MM.1S (cell line): ENCODE results near the gene COL18A1.

Experiments
- DNase-seq: peaks from one replicate; pipeline ENCODE4 v3.0.0-alpha.2; 2015
- H2AFZ ChIP-seq: fragments of 300-600 bp; sonication (generic); 2 replicates; pipeline ENCODE4 v1.6.0; 2016; ENCODE audit warnings: antibody characterized with exemption, low read length
- H3F3A ChIP-seq: fragments of 300-600 bp; sonication (generic); 2 replicates; pipeline ENCODE4 v1.6.1; 2016; ENCODE audit warnings: mild to moderate bottlenecking, antibody characterized with exemption, low read length, moderate library complexity, mixed read lengths; ENCODE audit not compliant: insufficient read depth
- H3K27ac ChIP-seq: fragments of 300-600 bp; sonication (generic); 2 replicates; pipeline ENCODE4 v1.5.1; 2016; ENCODE audit warnings: mild to moderate bottlenecking, low read length
- H3K27me3 ChIP-seq: fragments of 300-600 bp; sonication (generic); replicated peaks from 2 replicates; pipeline ENCODE4 v1.6.0; 2016; ENCODE audit warnings: low read length; ENCODE audit not compliant: insufficient read depth
- H3K36me3 ChIP-seq: fragments of 300-600 bp; sonication (generic); replicated peaks from 2 replicates; pipeline ENCODE4 v1.6.1; 2016; ENCODE audit warnings: mild to moderate bottlenecking, low read length, mixed read lengths; ENCODE audit not compliant: insufficient read depth
- H3K4me1 ChIP-seq: fragments of 300-600 bp; sonication (generic); 2 replicates; pipeline ENCODE4 v1.6.1; 2016; ENCODE audit warnings: low read length, mixed read lengths
- H3K4me2 ChIP-seq: fragments of 300-600 bp; sonication (generic); 2 replicates; pipeline ENCODE4 v1.6.0; 2016; ENCODE audit warnings: low read depth, low read length
- H3K4me3 ChIP-seq: fragments of 300-600 bp; sonication (generic); 2 replicates; pipeline ENCODE4 v1.5.1; 2016; ENCODE audit warnings: low read length, mixed read lengths
- H3K79me2 ChIP-seq: fragments of 300-600 bp; sonication (generic); 2 replicates; pipeline ENCODE4 v1.6.1; 2016; ENCODE audit warnings: mixed run types, low read length, mixed read lengths
- H3K9ac ChIP-seq: fragments of 300-600 bp; sonication (generic); 2 replicates; pipeline ENCODE4 v1.6.1; 2016; ENCODE audit warnings: low read length, mixed read lengths
- H3K9me2 ChIP-seq: fragments of 300-600 bp; sonication (generic); replicated peaks from 2 replicates; pipeline ENCODE4 v1.6.1; 2016; ENCODE audit warnings: mild to moderate bottlenecking, low read length, mixed read lengths; ENCODE audit not compliant: insufficient read depth
- H3K9me3 ChIP-seq: fragments of 300-600 bp; sonication (generic); replicated peaks from 2 replicates; pipeline ENCODE4 v1.6.1; 2016; ENCODE audit warnings: mild to moderate bottlenecking, low read length, mixed read lengths; ENCODE audit not compliant: insufficient read depth
- H4K20me1 ChIP-seq: fragments of 300-600 bp; sonication (generic); 2 replicates; pipeline ENCODE4 v1.6.1; 2016; ENCODE audit warnings: mild to moderate bottlenecking, low read length, moderate library complexity, mixed read lengths; ENCODE audit not compliant: insufficient read depth
- CTCF ChIP-seq: fragments of 300-600 bp; sonication (generic); IDR thresholded peaks from 2 replicates; pipeline ENCODE4 v1.5.1; 2016; ENCODE audit warnings: antibody characterized with exemption, low read length, mixed read lengths
- EZH2 ChIP-seq: fragments of 300-600 bp; sonication (generic); optimal IDR thresholded peaks from 2 replicates; pipeline ENCODE3; 2017; ENCODE audit warnings: low read depth, mild to moderate bottlenecking, antibody characterized with exemption, low read length, mixed read lengths
- EZH2phosphoT487 ChIP-seq: fragments of 300-600 bp; sonication (generic); IDR thresholded peaks from 2 replicates; pipeline ENCODE4 v1.6.1; 2018; ENCODE audit warnings: antibody characterized with exemption, low read length

Gene COL18A1

GRCh38 chr21:45456584-45457160 lies 51.7 kb downstream of the COL18A1 start:
- Histone ChIP-seq H3K27me3 (peaks cover 94% of the 10 kb centered on the region), H3K9ac (no peak overlapping the region), H3K9me2 (no peaks in the 10 kb centered on the region), H3F3A (no peaks in the 10 kb centered on the region), H3K9me3 (no peaks in the 10 kb centered on the region), H2AFZ (no peak overlapping the region), H3K27ac (no peak overlapping the region), H3K4me1 (no peaks in the 10 kb centered on the region), H3K4me3 (no peak overlapping the region), H3K79me2 (no peaks in the 10 kb centered on the region), H3K4me2 (no peak overlapping the region), H4K20me1 (no peaks in the 10 kb centered on the region), H3K36me3 (no peaks in the 10 kb centered on the region)
- DNase-seq, result no peak
- TF ChIP-seq EZH2phosphoT487 (no peak), EZH2 (no peak), CTCF (no peak)

- H3K4me3 ChIP-seq, result no peak overlapping the region
Measured at GRCh38 chr21:45457161-45457831, 52.3 kb downstream of the COL18A1 start.

GRCh38 chr21:45457832-45458172 lies 52.8 kb downstream of the COL18A1 start:
- H3K27ac ChIP-seq, result no peak overlapping the region
- H3K9ac ChIP-seq, result no peak overlapping the region
- no peaks in the 10 kb centered on the region for H3F3A ChIP-seq
- H3K9me3 ChIP-seq, result no peaks in the 10 kb centered on the region
- no peak for TF ChIP-seq CTCF
- no peak for TF ChIP-seq EZH2phosphoT487
- TF ChIP-seq EZH2, result no peak
- no peaks in the 10 kb centered on the region for H3K79me2 ChIP-seq
- H3K4me3 ChIP-seq, result no peak overlapping the region
- no peak for DNase-seq
- H4K20me1 ChIP-seq, result no peaks in the 10 kb centered on the region
- no peaks in the 10 kb centered on the region for H3K36me3 ChIP-seq
- H3K4me2 ChIP-seq, result no peak overlapping the region
- no peaks in the 10 kb centered on the region for H3K9me2 ChIP-seq
- H3K27me3 ChIP-seq, result peaks cover 94% of the 10 kb centered on the region
- no peaks in the 10 kb centered on the region for H3K4me1 ChIP-seq
- no peak overlapping the region for H2AFZ ChIP-seq

More at GRCh38 chr21:45457161-45457831, 52.3 kb downstream of the COL18A1 start:
- Histone ChIP-seq H4K20me1 (no peaks in the 10 kb centered on the region), H3K27me3 (peaks cover 94% of the 10 kb centered on the region), H3K4me1 (no peaks in the 10 kb centered on the region), H3K36me3 (no peaks in the 10 kb centered on the region), H2AFZ (no peak overlapping the region), H3K4me2 (no peak overlapping the region), H3K79me2 (no peaks in the 10 kb centered on the region), H3K9ac (no peak overlapping the region), H3F3A (no peaks in the 10 kb centered on the region), H3K27ac (no peak overlapping the region), H3K9me3 (no peaks in the 10 kb centered on the region), H3K9me2 (no peaks in the 10 kb centered on the region)
- no peak for DNase-seq
- TF ChIP-seq EZH2 (no peak), EZH2phosphoT487 (no peak), CTCF (no peak)
